Measurements from ENCODE around the gene C12orf56.
"Not testable (repeated sequence)": the region's sequence is repeated elsewhere in the genome, so short reads cannot be mapped to it uniquely, and the experiment has no call there.

Gene C12orf56

DNA sequence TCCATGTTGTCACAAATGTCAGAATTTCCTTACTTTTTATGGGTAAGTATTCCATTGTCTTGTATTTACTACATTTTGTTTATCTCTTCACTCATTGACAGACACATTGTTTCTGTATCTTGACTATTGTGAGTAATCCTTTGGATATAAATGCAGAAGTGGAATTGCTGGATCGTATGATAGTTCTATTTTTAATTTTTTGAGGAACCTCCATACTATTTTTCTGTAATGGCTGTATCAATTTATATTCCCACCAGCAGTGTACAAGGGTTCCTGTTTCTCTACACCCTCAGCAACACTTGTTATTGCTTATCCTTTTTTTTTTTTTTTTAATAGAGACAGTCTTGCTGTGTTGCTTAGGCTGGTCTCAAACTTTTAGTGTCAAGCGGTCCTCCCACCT is 164.9 kb downstream of the C12orf56 start:
- DNase-seq: no peak

DNA sequence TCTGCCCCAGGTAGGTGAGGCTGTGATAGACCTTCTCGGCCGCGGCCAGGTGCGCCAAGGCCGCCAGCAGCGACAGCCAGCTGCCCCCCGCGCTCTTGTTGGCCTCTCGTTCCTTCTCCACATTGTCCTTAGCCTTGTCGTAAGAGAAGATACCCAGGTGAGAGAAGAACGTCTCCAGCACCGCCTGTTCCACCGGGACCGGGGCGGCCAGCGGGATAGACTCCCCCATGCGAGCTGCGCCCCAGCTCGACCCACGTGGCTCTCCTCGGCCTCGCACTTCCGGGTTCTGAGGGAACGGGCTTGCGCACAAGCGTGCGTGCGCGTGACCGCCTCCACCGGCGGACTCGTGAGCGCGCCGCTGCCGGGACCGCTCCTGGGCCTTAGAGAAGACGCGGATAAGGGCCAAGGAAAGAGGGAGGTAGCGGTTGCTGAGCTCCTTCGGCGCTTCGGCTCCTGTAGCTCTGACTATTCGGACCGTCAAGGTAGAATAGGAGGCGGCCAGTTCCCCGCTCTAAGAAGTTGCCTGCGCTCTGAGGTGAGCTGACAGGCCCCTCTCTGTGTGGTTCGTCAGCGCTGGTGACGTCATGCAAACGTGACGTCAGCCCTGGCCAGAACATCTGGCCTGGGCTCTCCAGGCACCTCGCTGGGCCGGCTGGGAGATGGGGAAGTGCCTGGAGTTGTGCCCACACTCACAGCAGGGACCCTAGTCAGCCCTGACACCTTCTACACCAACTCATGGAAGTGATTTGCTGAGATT is 168.4 kb downstream of the C12orf56 start, which contains the start of gene KICS2:
Gene KICS2, minus strand, starts transcription at position 288 of the 757 bp plus-strand sequence. Its CDS starts 59 bp downstream, at position 229.
- peak; percentile 64 for DNase-seq

DNA sequence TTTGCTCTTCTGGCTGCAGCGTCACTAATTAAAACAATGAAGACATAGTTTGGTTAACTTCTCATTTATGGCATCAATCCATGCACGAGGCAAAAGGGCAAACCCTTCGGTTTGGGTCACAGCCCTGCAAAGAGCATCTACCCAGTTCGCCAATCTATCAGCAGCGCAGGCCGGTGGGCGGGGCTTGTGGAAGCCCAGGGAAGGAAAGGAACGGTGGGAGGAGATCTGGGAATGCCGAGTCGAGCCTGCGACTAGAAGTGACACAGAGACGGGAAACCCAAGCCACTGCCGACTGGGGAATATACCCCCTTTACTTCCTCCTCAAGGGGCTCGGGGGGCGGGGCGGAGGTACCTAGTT is 168.9 kb downstream of the C12orf56 start:
- DNase-seq: peak; percentile 63

DNA sequence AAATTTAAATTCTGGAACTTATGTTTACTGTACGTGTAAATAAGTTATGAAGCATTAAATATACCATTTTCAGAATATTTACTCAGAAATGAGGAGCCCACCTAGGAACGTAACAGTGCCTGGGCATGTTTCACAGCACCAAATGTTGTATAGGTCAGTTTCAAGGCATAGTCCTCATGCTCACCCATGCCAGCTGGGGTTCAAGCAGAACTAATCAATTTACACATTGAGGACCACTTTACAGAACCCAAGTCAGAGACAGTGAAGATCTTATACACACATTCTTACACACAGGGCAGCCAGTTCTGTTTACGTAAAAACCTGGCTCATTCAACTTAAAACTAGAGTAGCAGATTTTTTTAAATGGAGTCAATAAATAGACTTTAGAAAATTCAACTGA is 170.5 kb downstream of the C12orf56 start:
- no peak for DNase-seq

DNA sequence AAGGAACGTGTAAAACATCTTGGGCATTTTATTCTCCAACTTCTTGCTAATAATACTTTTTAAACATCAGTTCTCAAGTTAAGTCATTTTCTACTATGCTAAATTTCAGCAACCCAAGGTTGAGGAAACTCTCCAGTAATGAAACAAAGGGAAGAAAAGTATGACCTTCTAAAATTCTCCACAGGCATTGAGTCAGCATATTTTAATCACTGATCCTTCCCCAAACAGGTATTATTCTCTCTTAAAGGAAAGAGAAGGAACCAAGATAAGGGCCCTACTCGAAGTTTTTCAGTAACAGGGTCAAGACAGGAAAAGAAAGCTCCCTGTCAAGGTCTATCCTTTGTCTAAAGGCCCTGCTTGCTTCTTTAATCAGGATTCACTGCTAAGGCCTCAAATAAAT is 171.4 kb downstream of the C12orf56 start:
- DNase-seq: no peak

DNA sequence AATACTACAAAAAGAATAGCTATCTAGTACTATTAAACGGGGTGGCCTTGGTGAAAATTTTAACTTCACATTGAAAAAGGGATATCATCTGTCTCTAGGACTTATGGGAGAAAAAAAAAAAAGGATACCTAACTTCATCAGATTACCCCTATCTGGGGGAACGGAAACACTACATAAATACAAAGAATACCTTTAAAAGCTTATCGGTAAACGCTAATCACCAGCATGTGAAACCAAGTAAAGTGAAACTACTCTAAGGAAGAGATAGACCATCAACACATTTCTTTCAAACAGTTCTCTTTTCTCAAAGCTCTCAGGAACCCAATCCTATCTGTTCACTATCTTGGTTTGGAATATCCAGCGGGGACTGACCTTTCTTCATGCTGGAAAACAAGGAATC is 172.0 kb downstream of the C12orf56 start:
- no peak for DNase-seq

DNA sequence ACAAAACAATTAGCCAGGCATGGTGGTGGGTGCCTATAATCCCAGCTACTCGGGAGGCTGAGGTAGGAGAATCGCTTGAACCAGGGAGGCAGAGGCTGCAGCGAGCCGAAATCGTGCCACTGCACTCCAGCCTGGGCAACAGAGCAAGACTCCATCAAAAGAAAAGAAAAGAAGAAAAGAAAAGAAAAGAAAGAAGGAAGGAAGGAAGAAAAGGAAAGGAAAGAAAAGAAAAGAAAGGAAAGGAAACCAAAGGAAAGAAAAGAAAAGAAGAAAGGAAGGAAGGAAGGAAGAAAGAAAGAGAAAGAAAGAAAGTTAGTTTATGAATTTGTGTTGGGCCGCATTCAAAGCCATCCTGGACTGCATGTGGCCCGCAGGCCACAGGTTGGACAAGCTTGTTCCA is 172.9 kb downstream of the C12orf56 start:
- DNase-seq: not testable (repeated sequence)

DNA sequence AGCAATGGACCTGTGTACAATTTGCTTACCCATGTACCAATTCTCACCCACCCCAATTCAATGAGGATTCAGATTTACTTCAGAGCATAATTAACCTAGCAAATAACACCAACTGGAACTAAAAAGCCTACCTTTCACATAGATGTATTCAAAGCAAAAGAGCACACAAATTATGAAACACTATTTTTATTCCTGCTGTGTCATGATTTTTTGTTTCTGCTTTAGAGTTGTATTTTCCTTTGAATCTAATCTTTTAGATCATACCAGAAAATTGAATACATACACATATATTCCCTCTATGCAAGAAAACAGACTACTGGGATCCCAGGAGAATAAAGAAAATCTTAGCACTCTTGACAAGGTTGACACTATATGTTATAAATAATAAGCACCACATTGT is 174.3 kb downstream of the C12orf56 start:
- no peak for DNase-seq

Data from DMS 273 treated with DMSO at 0.1 percent for 48 hours (cell line).